B cell (primary cell): Measurements from ENCODE around the gene FUOM.

Experiments
- CTCF ChIP-seq: fragments of 200-600 bp; IDR thresholded peaks from one replicate; pipeline ENCODE4 v1.8.0; 2022; ENCODE audit warnings: antibody characterized with exemption, mild to moderate bottlenecking
- EZH2 ChIP-seq: IDR thresholded peaks from 2 replicates; pipeline ENCODE4 v1.6.1; 2012; ENCODE audit warnings: borderline replicate concordance, low read depth, mild to moderate bottlenecking, moderate library complexity, low read length; ENCODE audit not compliant: insufficient read depth, poor library complexity, severe bottlenecking

- TF ChIP-seq EZH2 = no peak
- no peak for TF ChIP-seq CTCF
Observed at GRCh38 chr10:133364645-133365431, 7.0 kb upstream of the FUOM start.
